Suprapubic skin (tissue), 4 donors: Measurements from ENCODE around the gene SLC4A1.

Source experiments
- CTCF ChIP-seq, 2 donors: fragments of 200-600 bp in 1 of 2; fragments of 450-650 bp in 1 of 2; sonication (generic) in 1 of 2; IDR thresholded peaks; one replicate each; pipeline ENCODE4 v1.5.1; 2016 to 2019; ENCODE audit warnings: antibody characterized with exemption in 2 of 2, mild to moderate bottlenecking in 1 of 2, moderate library complexity in 1 of 2
- EP300 ChIP-seq: sonication (generic); formaldehyde crosslinking; IDR thresholded peaks from one replicate; pipeline ENCODE4 v1.6.1; 2017; ENCODE audit warnings: antibody characterized with exemption
- POLR2A ChIP-seq, 2 donors: fragments of 450-650 bp; IDR thresholded peaks; one replicate each; pipeline ENCODE4 v1.6.1; 2017; ENCODE audit warnings: antibody characterized with exemption in 2 of 2, mild to moderate bottlenecking in 2 of 2, moderate library complexity in 2 of 2
- POLR2AphosphoS5 ChIP-seq, 3 donors: sonication (generic); formaldehyde crosslinking; IDR thresholded peaks; one replicate each; pipeline ENCODE4 v1.6.1; 2017; ENCODE audit warnings: antibody characterized with exemption in 3 of 3

- TF ChIP-seq POLR2AphosphoS5 (IDR thresholded peaks at IDR 0.05): no peak
- TF ChIP-seq CTCF (IDR thresholded peaks at IDR 0.05): no peak
- no peak for TF ChIP-seq POLR2A (IDR thresholded peaks at IDR 0.05)
- TF ChIP-seq EP300: no peak
Measured at GRCh38 chr17:44282264-44282663, 14.3 kb upstream of the SLC4A1 start.
